BLaER1 treated with 17β-estradiol and CSF1 and Interleukin-3, amounts not matched to agents 10 nM and 100 nM (cell line): ENCODE measurements around the gene TMEM163.

Experiments used
- H3K27ac ChIP-seq, 11 experiments: shearing (Covaris generic); formaldehyde crosslinking; 2 replicates each; pipeline ENCODE4 v1.8.1; 2022
- H3K27me3 ChIP-seq, 11 experiments: shearing (Covaris generic); formaldehyde crosslinking; 2 replicates each; pipeline ENCODE4 v1.8.1; 2022
- H3K36me3 ChIP-seq, 11 experiments: shearing (Covaris generic); formaldehyde crosslinking; 2 replicates each; pipeline ENCODE4 v1.8.1; 2022
- H3K4me1 ChIP-seq, 10 experiments: shearing (Covaris generic); formaldehyde crosslinking; 2 replicates each; pipeline ENCODE4 v1.8.1; 2022
- H3K4me2 ChIP-seq, 11 experiments: shearing (Covaris generic); formaldehyde crosslinking; 2 replicates each; pipeline ENCODE4 v1.8.1; 2022
- H3K4me3 ChIP-seq, 10 experiments: shearing (Covaris generic); formaldehyde crosslinking; 2 replicates each; pipeline ENCODE4 v1.8.1; 2022
- H3K9ac ChIP-seq, 11 experiments: shearing (Covaris generic); formaldehyde crosslinking; 2 replicates each; pipeline ENCODE4 v1.8.1; 2022
- H3K9me3 ChIP-seq, 11 experiments: shearing (Covaris generic); formaldehyde crosslinking; replicated peaks in 1 of 11; 2 replicates each; pipeline ENCODE4 v1.8.1; 2022
- H4K20me1 ChIP-seq, 11 experiments: shearing (Covaris generic); formaldehyde crosslinking; 2 replicates each; pipeline ENCODE4 v1.8.1; 2022
- Cebpa-rat ChIP-seq, 11 experiments: shearing (Covaris generic); IDR thresholded peaks; 2 replicates each; pipeline ENCODE4 v1.8.1; 2022

The TMEM163 gene

DNA sequence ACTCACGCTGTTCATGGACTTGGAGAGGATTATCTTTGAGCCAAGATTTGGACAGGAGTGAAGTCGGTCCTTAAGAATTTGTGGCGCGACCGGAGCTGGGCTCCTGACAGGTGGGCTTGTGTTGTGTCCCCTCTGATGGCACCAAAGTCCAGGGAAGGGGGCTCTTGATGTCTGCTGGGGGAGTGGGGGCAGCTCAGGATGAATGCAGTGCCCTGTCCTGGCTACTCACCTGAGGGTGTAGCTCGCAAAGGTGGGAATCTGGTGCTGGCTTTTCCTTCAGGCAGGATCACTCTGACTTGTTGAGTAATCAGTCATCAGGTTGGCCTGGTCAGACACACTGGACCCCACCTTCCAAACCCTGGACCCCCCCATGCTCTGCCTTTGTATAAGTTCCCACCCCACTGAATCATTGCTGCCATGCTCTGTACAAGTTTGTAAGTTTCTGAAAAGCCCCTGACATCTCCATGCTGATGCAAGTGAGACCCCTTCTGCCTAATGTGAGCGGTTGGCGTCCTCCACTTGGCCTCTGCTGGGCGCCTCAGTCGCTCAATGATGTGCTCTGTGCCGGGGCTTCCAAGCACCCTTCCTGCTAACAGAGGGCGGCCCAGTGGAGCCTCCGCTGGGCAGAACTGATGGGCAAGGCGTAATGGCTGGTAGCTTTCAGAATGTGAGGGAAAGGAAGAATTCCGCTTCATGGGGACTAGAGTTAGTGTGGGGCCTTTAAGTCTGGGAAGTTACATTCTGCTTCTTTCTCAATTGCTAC is 268.9 kb downstream of the TMEM163 start:
- no peaks in the 10 kb centered on the region for H3K9me3 ChIP-seq
- H3K27ac ChIP-seq: peak overlapping the region in 1 of 11 experiments; percentile 3; a peak in 1 of 22 replicates
- peaks cover 63 to 92% (median 84%) of the 10 kb centered on the region in 11 experiments for H3K36me3 ChIP-seq
- H3K4me3 ChIP-seq: no peak overlapping the region
- H3K4me1 ChIP-seq: peaks cover 0 to 30% (median 23%) of the 10 kb centered on the region in 10 experiments; a peak in 16 of 20 replicates
- no peak overlapping the region for H3K4me2 ChIP-seq
- H3K27me3 ChIP-seq: no peaks in the 10 kb centered on the region
- peaks cover 0 to 63% (median 19%) of the 10 kb centered on the region in 11 experiments; a peak in 11 of 22 replicates for H4K20me1 ChIP-seq
- TF ChIP-seq Cebpa-rat (IDR thresholded peaks at IDR 0.05): no peak
- no peak overlapping the region for H3K9ac ChIP-seq

DNA sequence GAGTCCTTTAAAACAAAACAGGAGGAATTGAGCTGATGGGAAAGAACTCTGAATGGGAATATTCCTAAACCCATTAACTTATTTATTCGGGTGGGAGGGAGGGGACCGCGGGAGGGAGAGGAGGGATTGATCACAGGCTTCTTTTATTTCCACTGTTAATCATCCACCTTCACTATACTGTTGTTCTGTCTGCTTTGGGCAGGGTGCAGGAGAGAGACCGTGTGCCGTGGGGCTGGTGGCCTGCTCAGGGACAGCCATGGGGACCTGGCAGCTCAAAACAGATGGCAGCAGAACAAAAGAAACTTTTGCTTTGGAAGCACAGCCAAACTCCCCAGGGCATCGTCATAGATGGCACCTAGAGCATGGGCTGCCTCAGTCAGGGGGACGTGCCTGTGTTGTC is 269.6 kb downstream of the TMEM163 start:
- no peaks in the 10 kb centered on the region for H3K27me3 ChIP-seq
- H3K4me2 ChIP-seq: no peak overlapping the region
- no peak overlapping the region for H3K9ac ChIP-seq
- H4K20me1 ChIP-seq: peaks cover 0 to 64% (median 22%) of the 10 kb centered on the region in 11 experiments; a peak in 11 of 22 replicates
- peaks cover 0 to 22% (median 15%) of the 10 kb centered on the region in 10 experiments; a peak in 16 of 20 replicates for H3K4me1 ChIP-seq
- TF ChIP-seq Cebpa-rat (IDR thresholded peaks at IDR 0.05): no peak
- no peaks in the 10 kb centered on the region for H3K9me3 ChIP-seq
- H3K27ac ChIP-seq: no peak overlapping the region
- peaks cover 71 to 99% (median 90%) of the 10 kb centered on the region in 11 experiments for H3K36me3 ChIP-seq
- no peak overlapping the region for H3K4me3 ChIP-seq

DNA sequence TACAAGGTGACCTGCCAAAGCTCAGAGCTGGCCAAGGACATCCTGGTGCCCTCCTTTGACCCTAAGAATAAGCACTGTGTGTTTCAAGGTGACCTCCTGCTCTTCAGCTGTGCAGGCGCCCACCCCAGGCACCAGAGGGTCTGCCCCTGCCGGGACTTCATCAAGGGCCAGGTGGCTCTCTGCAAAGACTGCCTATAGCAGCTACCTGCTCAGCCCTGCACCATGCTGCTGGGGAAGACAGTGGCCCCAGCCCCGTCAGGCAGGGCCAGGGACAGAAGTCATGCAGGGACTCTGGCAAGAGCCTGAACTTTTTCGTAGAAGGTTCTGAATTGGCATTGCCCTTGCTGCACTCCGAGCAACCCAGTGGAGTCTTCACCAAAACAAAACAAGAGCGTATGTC is 270.1 kb downstream of the TMEM163 start:
- Histone ChIP-seq H4K20me1 (peaks cover 0 to 68% (median 23%) of the 10 kb centered on the region in 11 experiments; a peak in 11 of 22 replicates), H3K9me3 (no peaks in the 10 kb centered on the region), H3K4me1 (peaks cover 0 to 17% (median 10%) of the 10 kb centered on the region in 10 experiments; a peak in 15 of 20 replicates), H3K4me2 (no peak overlapping the region), H3K27ac (no peak overlapping the region), H3K9ac (no peak overlapping the region), H3K4me3 (no peak overlapping the region), H3K27me3 (no peaks in the 10 kb centered on the region), H3K36me3 (peaks cover 71 to 99% (median 93%) of the 10 kb centered on the region in 11 experiments)
- TF ChIP-seq Cebpa-rat (IDR thresholded peaks at IDR 0.05): no peak

DNA sequence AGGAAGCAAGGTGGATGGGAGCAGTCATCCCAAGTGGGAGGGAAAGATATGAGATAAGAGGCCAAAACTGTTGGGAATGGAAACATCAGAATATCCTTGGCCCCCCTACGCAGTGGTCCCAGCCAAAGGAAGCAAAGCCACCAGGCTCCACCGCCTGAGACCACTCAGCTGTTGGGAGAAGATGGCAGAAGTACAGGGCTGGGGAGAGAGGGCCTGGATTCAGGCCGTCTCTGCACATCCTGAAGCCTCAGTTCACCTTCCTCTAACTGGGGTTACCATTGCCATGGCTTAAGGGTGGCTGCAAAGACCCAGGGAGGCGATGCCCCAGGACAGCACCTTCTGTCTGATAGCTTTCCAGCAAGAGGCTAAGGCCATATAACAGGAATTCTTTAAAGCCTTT is 271.1 kb downstream of the TMEM163 start:
- Histone ChIP-seq H3K27ac (no peak overlapping the region), H3K4me1 (peaks cover 0 to 8% (median 2%) of the 10 kb centered on the region in 10 experiments; a peak in 7 of 20 replicates), H3K4me2 (no peak overlapping the region), H3K9me3 (no peaks in the 10 kb centered on the region), H4K20me1 (peaks cover 0 to 76% (median 27%) of the 10 kb centered on the region in 11 experiments; a peak in 11 of 22 replicates), H3K9ac (no peak overlapping the region), H3K27me3 (no peaks in the 10 kb centered on the region), H3K4me3 (no peak overlapping the region), H3K36me3 (peaks cover 73 to 99% (median 93%) of the 10 kb centered on the region in 11 experiments)
- no peak for TF ChIP-seq Cebpa-rat (IDR thresholded peaks at IDR 0.05)

DNA sequence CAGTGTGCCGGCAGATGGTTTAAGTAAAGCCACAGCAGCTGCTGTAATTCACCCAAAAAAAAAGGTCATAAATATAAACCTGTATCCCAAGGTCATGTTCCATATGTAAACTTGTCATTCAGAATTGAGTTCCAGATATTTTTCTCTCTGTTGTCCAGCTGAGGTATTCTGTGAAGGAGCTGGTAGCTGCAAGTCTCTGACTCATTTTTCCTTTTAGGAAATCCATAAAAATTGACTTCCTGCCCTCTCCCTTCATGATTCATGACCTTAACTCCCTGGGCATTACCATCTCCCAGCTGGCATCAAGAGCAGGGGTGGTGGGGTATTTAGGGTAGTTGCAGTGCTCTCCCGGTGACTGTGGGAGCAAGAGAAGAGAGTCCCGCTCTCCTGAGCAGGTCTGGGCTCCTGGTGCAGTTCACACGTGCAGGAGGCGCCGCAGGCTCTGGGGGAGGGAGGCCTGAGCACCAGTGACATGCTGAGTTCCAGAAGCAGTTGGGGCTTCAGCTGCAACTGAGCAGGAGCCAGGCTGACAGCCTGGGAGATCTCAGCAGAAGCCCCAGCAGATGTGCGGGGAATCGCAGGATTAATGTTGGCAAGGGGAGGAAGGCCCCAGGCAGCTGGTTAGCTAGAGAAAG is 272.3 kb downstream of the TMEM163 start:
- Histone ChIP-seq H3K9ac (no peak overlapping the region), H3K4me2 (no peak overlapping the region), H3K27ac (no peak overlapping the region), H3K27me3 (no peaks in the 10 kb centered on the region), H3K9me3 (no peaks in the 10 kb centered on the region), H3K36me3 (peaks cover 76 to 99% (median 94%) of the 10 kb centered on the region in 11 experiments), H3K4me3 (no peak overlapping the region), H3K4me1 (peaks cover 0 to 8% (median 0%) of the 10 kb centered on the region in 10 experiments; a peak in 4 of 20 replicates), H4K20me1 (peaks cover 4 to 77% (median 30%) of the 10 kb centered on the region in 11 experiments; a peak in 11 of 22 replicates)
- TF ChIP-seq Cebpa-rat (IDR thresholded peaks at IDR 0.05): no peak

DNA sequence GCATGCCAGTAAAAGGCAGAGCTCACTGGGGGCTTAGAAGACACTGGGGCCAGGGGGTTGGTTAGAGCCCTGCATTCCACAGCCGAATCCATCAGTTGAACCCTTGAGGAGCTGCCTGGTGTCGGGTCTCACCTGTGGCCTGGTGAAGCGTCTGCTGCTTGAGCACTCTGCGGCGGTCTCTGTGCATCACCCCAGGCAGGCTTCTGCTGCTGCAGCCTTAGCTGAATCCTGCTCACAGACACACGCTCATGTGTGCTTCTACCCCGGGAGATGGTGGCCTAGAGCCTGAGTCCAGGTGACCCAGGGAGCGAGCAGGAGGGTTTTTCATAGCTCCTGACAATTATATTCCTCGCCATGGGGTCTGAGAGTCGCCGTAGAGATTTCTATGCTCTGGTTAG is 272.8 kb downstream of the TMEM163 start:
- no peak overlapping the region for H3K27ac ChIP-seq
- TF ChIP-seq Cebpa-rat (IDR thresholded peaks at IDR 0.05): no peak
- no peaks in the 10 kb centered on the region for H3K9me3 ChIP-seq
- H3K4me3 ChIP-seq: no peak overlapping the region
- peaks cover 81 to 99% (median 95%) of the 10 kb centered on the region in 11 experiments for H3K36me3 ChIP-seq
- H4K20me1 ChIP-seq: peaks cover 4 to 72% (median 31%) of the 10 kb centered on the region in 11 experiments; a peak in 11 of 22 replicates
- peaks cover 0 to 8% (median 0%) of the 10 kb centered on the region in 10 experiments; a peak in 4 of 20 replicates for H3K4me1 ChIP-seq
- no peak overlapping the region for H3K9ac ChIP-seq
- H3K4me2 ChIP-seq: peak overlapping the region in 1 of 11 experiments; percentile 17; a peak in 1 of 22 replicates
- H3K27me3 ChIP-seq: no peaks in the 10 kb centered on the region

DNA sequence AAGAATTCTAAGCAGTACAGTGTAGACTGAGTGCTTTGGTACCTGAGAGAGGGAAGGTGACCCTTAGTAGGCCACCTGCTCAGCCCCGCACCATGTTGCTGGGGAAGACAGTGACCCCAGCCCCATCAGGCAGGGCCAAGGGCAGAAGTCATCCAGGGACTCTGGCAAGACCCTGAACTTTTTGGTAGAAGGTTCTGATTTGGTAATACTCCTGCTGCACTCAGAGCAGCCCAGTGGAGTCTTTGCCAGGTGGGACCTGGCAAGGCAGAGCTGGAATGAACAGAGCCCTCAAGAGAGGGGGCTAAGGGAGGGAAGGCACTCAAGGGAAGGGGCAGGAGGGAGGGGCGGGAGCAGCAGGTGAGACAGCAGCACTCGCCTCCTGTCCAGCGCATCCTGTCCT is 273.7 kb downstream of the TMEM163 start:
- no peak overlapping the region for H3K4me3 ChIP-seq
- no peak overlapping the region for H3K9ac ChIP-seq
- no peaks in the 10 kb centered on the region for H3K9me3 ChIP-seq
- H4K20me1 ChIP-seq: peaks cover 4 to 68% (median 29%) of the 10 kb centered on the region in 11 experiments; a peak in 11 of 22 replicates
- TF ChIP-seq Cebpa-rat (IDR thresholded peaks at IDR 0.05): no peak
- H3K4me2 ChIP-seq: no peak overlapping the region
- peaks cover 0 to 8% (median 0%) of the 10 kb centered on the region in 10 experiments; a peak in 4 of 20 replicates for H3K4me1 ChIP-seq
- no peaks in the 10 kb centered on the region for H3K27me3 ChIP-seq
- peaks cover 86 to 99% (median 98%) of the 10 kb centered on the region in 11 experiments for H3K36me3 ChIP-seq
- no peak overlapping the region for H3K27ac ChIP-seq

DNA sequence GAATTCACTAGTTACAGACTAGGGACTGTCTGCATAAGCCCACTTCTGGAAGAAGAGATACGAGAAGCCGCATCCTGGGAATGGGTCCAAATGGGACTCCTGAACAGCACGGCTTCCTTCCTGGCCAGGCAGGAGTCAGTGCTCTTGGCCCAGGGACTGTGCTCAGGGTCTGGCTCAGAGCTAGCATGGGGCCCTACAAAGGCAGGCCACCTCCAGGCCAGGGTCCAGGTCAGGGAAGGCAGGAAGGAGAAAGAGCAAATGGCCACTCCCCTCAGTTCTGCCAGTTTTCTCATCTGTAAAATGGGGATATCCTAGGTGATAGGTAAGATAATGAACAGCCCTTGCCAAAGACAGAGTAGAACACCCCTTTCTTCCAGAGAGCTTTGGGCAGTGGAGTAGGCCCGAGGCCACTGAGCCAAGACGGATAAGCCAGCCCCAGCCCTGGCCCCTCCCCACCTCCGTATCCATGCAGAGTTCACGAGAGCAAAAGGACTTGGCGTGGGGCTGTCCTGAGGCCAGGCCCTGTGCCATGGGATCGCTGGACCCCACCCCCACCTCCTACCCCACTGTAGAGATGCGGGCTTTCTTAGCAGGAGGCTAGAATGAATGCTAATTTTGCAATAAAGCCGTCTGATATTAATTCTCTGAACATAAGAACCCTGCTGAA is 274.9 kb downstream of the TMEM163 start:
- peaks cover 0 to 8% (median 0%) of the 10 kb centered on the region in 10 experiments; a peak in 4 of 20 replicates for H3K4me1 ChIP-seq
- H4K20me1 ChIP-seq: peaks cover 4 to 69% (median 25%) of the 10 kb centered on the region in 11 experiments; a peak in 10 of 22 replicates
- H3K9ac ChIP-seq: no peak overlapping the region
- no peak overlapping the region for H3K27ac ChIP-seq
- H3K27me3 ChIP-seq: no peaks in the 10 kb centered on the region
- no peak for TF ChIP-seq Cebpa-rat (IDR thresholded peaks at IDR 0.05)
- H3K9me3 ChIP-seq: no peaks in the 10 kb centered on the region
- H3K4me3 ChIP-seq: no peak overlapping the region
- no peak overlapping the region for H3K4me2 ChIP-seq
- peaks cover 89 to 100% (median 100%) of the 10 kb centered on the region in 11 experiments for H3K36me3 ChIP-seq
